Left lung (tissue), 10 donors: Measurements from ENCODE around the gene MANBA. TPM values are rescaled to one million over a fixed set of nuclear protein-coding genes. Genes with fewer than 3 reads are reported as not detected.
A peak's percentile ranks its signal among the peaks of the same experiment; 100 is the strongest.

ENCODE experiments used
- ATAC-seq: fragments of 200-7000 bp; cut with Tn5 transposase; one replicate; pipeline ENCODE4 v1.9.1; 2020; ENCODE audit warnings: moderate library complexity
- DNase-seq, 4 donors: peaks; one replicate each; pipeline ENCODE4 v3.0.0-alpha.2; 2013 to 2020
- H3K27ac ChIP-seq, 2 donors: fragments of 200-600 bp; sonication (generic) in 1 of 2; one replicate each; pipeline versions ENCODE4 v1.5.0 to v1.8.0; 2020 to 2021
- H3K27me3 ChIP-seq, 2 donors: fragments of 200-600 bp; sonication (generic) in 1 of 2; one replicate each; pipeline versions ENCODE4 v1.5.0 to v1.8.0; 2020 to 2021
- H3K36me3 ChIP-seq, 2 donors: fragments of 200-600 bp; sonication (generic) in 1 of 2; one replicate each; pipeline versions ENCODE4 v1.5.0 to v1.8.0; 2020 to 2021
- H3K4me1 ChIP-seq, 2 donors: fragments of 200-600 bp; one replicate each; pipeline ENCODE4 v1.8.0; 2021
- H3K4me3 ChIP-seq, 2 donors: fragments of 200-600 bp; sonication (generic) in 1 of 2; one replicate each; pipeline versions ENCODE4 v1.5.0 to v1.8.0; 2020 to 2021; ENCODE audit warnings: mild to moderate bottlenecking in 1 of 2
- H3K9me3 ChIP-seq, 2 donors: fragments of 200-600 bp; sonication (generic) in 1 of 2; one replicate each; pipeline versions ENCODE4 v1.5.0 to v1.8.0; 2020 to 2021
- intact Hi-C, 2 donors: fragments of 100-400 bp; cut with DNase I; formaldehyde crosslinking; loops; one replicate each; pipeline versions ENCODE4 v1.11.2 to v1.14.2; 2022
- polyA plus RNA-seq, 6 donors: library from polyadenylated mRNA; unstranded; fragments of 120-200 nt; gene quantifications; one replicate each; pipeline ENCODE4 v1.2.1, GENCODE V29; 2013; ENCODE audit not compliant: insufficient read length in 6 of 6
- total RNA-seq, 2 donors: library from RNA; stranded (reverse); fragmentation: NEBNext Ultra II Directional; extraction: Animal tissue kit (Norgen Biotek cat#: 25700); gene quantifications; one replicate each; pipeline ENCODE4 v1.2.1, GENCODE V29; 2021
- TF ChIP-seq, protein P1 (sequence below), 2 donors: fragments of 200-600 bp; sonication (generic) in 1 of 2; IDR thresholded peaks; one replicate each; pipeline versions ENCODE4 v1.5.0 to v1.8.0; 2021; ENCODE audit warnings: antibody characterized with exemption in 2 of 2
- donor health status: DM: no; HTN: yes; CAD: no.
- donor health status: DM: no; HTN: no; CAD: no.

MANBA gene
- total and polyA plus RNA-seq, 8 donors, result 31.3 to 57.0 (median 36.4) TPM

DNA sequence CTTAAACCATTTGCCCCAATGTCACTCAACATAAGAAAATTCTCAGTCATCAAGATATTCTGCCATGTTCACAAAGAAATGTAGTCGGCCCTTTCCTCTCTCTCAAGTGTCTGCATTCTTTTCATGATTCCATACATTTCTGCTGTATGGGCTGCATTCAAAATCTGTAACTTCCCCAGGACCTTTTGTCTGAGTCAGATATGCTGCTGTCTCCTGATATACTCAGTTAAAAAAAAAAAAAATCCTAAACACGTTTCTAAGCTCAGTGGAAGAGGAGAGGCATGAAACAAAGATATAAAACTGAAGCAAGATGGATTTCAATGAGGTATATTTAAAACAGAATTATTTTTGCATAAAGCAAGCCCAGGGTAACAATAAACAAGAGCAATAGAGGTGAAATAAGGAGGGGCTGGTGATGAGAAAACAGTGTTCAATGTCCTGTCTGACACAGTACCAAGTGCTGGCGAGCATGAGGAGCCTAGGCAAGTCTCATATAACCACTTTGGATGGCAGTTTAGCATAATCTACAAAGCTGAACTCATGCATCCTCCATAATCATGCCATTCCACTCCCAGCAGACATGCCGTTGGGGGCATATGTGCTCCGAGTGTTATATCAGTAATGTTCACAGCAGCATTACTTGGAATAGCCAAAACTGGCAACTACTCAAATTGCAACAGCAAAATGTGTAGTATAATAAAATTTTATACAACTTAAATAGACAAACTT lies 76.7 kb downstream of the MANBA start:
- intact Hi-C loops, result no loop called here
- H3K27me3 ChIP-seq, result no peaks in the 10 kb centered on the region
- TF ChIP-seq, protein P1, sequence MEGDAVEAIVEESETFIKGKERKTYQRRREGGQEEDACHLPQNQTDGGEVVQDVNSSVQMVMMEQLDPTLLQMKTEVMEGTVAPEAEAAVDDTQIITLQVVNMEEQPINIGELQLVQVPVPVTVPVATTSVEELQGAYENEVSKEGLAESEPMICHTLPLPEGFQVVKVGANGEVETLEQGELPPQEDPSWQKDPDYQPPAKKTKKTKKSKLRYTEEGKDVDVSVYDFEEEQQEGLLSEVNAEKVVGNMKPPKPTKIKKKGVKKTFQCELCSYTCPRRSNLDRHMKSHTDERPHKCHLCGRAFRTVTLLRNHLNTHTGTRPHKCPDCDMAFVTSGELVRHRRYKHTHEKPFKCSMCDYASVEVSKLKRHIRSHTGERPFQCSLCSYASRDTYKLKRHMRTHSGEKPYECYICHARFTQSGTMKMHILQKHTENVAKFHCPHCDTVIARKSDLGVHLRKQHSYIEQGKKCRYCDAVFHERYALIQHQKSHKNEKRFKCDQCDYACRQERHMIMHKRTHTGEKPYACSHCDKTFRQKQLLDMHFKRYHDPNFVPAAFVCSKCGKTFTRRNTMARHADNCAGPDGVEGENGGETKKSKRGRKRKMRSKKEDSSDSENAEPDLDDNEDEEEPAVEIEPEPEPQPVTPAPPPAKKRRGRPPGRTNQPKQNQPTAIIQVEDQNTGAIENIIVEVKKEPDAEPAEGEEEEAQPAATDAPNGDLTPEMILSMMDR (IDR thresholded peaks at IDR 0.05), result no peak
- H3K36me3 ChIP-seq, result peaks cover 0 to 42% of the 10 kb centered on the region in 2 donors
- DNase-seq (no peak), ATAC-seq (no peak)
- H3K27ac ChIP-seq, result no peak overlapping the region
- H3K4me3 ChIP-seq, result no peak overlapping the region
- no peaks in the 10 kb centered on the region for H3K9me3 ChIP-seq
- peaks cover 0 to 17% of the 10 kb centered on the region in 2 donors for H3K4me1 ChIP-seq

DNA sequence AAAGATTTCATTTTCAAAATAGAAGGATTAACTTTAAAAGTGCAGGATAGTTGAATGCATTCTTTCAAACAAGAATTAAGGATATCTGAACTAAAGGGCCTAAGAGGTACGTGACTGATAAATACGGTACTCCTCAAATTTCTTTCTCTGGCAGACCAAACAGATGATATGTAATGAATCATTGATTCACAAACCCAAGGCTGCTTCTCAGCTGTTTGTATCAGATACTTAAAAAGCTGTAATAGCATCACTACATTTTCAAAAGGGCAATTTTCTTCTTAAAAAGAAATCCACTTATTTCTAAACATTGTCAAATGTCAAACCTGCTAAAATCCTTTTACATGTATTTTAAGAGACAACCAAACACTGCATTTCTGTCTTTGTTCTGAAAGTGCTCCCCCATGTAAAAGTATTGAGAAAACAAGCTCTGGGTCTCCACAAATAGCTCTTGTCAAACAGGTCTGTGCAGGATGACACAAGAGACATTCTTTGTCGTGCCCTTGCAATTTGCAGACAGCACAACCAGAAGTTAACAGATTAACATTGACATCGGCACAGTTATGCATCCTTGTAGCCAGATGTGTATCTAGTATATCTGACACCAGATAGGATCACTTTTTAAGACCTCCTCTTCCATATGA lies 82.0 kb downstream of the MANBA start:
- no peak for ATAC-seq
- DNase-seq, result no peak
- Histone ChIP-seq H3K27ac (no peak overlapping the region), H3K4me1 (no peaks in the 10 kb centered on the region), H3K4me3 (no peak overlapping the region), H3K9me3 (no peaks in the 10 kb centered on the region), H3K36me3 (peaks cover 0 to 50% of the 10 kb centered on the region in 2 donors), H3K27me3 (no peaks in the 10 kb centered on the region)
- intact Hi-C loops, result no loop called here
- TF ChIP-seq, protein P1 (IDR thresholded peaks at IDR 0.05), result no peak

DNA sequence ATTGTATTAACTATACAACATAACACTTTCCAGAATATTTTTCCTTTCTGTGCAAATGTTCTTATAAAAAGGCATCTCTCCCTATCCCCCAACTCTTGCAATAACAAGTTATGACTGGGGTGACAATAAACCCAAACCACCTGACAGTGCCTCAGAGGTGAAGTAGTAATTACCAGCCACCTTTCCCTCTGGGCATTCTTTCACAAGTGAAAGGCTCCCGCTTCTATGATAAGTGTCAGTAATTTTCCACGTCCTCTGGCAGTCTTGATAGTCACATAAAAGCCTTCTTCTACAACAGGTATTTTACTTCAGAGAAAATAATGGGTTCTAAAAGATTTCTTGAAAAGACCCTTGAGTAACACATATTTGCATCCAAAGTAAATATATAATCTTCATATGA lies 82.7 kb downstream of the MANBA start:
- intact Hi-C loops, result no loop called here
- Histone ChIP-seq H3K36me3 (peaks cover 0 to 57% of the 10 kb centered on the region in 2 donors), H3K9me3 (no peaks in the 10 kb centered on the region), H3K27ac (no peak overlapping the region), H3K4me1 (no peaks in the 10 kb centered on the region), H3K27me3 (no peaks in the 10 kb centered on the region), H3K4me3 (no peak overlapping the region)
- no peak for DNase-seq
- TF ChIP-seq, protein P1 (IDR thresholded peaks at IDR 0.05), result no peak
- peak; percentile 26 for ATAC-seq

DNA sequence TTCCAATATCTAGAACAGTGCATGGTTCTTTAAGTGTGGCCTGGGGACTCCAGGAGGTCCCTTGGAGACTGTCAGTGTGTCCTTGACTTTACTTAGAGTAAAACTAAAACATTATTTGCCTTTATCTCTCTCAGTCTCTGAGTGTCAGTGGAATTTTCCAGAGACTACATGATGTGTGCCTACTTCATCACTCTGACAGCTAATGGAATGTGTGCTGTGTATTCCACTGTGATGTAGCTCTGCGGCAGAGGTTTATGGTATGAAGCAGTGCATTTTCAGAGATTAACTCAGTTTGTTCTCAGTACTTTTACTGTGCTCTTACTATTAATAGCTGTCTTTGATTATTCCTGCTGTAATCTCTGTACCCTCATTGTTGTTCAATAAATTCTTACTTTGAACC lies 85.6 kb downstream of the MANBA start:
- Histone ChIP-seq H3K27ac (no peak overlapping the region), H3K36me3 (peaks cover 0 to 52% of the 10 kb centered on the region in 2 donors), H3K9me3 (no peaks in the 10 kb centered on the region), H3K4me3 (no peak overlapping the region), H3K4me1 (no peaks in the 10 kb centered on the region), H3K27me3 (no peaks in the 10 kb centered on the region)
- TF ChIP-seq, protein P1 (IDR thresholded peaks at IDR 0.05), result no peak
- intact Hi-C loops, result no loop called here
- DNase-seq, result no peak
- ATAC-seq, result no peak

DNA sequence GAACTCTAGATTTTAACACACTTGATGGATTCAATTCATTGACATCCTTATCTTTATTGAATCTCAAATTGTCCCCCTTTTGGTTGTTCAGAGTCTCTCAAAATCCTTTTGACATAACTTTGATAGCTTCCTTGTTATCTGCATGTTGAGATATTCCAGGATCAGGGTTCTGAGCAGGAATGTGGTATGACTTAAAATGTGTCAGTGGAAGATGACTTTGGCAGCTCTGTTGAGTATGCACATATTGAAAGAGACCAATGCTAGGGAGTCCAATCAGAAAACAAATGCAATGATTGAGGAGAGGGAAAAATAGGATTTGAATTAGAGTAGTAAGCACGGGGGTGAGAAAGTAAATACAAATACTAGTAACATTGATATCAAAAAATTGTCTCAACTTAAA lies 93.8 kb downstream of the MANBA start:
- intact Hi-C loops, result no loop called here
- H3K36me3 ChIP-seq, result peaks cover 0 to 73% of the 10 kb centered on the region in 2 donors

More for the DNA sequence above, 93.8 kb downstream of the MANBA start:
- no peaks in the 10 kb centered on the region for H3K4me1 ChIP-seq
- ATAC-seq (no peak), DNase-seq (no peak)
- H3K4me3 ChIP-seq, result no peak overlapping the region
- TF ChIP-seq, protein P1 (IDR thresholded peaks at IDR 0.05), result no peak
- no peaks in the 10 kb centered on the region for H3K27me3 ChIP-seq
- no peaks in the 10 kb centered on the region for H3K9me3 ChIP-seq
- H3K27ac ChIP-seq, result no peak overlapping the region
